Measurements from ENCODE around the gene OR51A7.

GRCh38 chr11:4921796-4922195 lies 18.2 kb downstream of the OR51A7 start:
- TF ChIP-seq CTCF (IDR thresholded peaks at IDR 0.05; ENCODE audit: borderline replicate concordance, extremely low read depth, low read length, poor library complexity, severe bottlenecking) (no peak), EZH2 (IDR thresholded peaks at IDR 0.05; ENCODE audit: borderline replicate concordance, low read depth, low read length, severe bottlenecking) (no peak)
